Measurements from ENCODE around the gene NR3C2.
"Not testable (repeated sequence)": the region's sequence is repeated elsewhere in the genome, so short reads cannot be mapped to it uniquely, and the experiment has no call there.

The NR3C2 gene

GRCh38 chr4:148364525-148364924 is 77.7 kb downstream of the NR3C2 start:
- no peak for DNase-seq

- DNase-seq, result no peak
Observed at GRCh38 chr4:148359769-148360168, 82.4 kb downstream of the NR3C2 start.

DNA sequence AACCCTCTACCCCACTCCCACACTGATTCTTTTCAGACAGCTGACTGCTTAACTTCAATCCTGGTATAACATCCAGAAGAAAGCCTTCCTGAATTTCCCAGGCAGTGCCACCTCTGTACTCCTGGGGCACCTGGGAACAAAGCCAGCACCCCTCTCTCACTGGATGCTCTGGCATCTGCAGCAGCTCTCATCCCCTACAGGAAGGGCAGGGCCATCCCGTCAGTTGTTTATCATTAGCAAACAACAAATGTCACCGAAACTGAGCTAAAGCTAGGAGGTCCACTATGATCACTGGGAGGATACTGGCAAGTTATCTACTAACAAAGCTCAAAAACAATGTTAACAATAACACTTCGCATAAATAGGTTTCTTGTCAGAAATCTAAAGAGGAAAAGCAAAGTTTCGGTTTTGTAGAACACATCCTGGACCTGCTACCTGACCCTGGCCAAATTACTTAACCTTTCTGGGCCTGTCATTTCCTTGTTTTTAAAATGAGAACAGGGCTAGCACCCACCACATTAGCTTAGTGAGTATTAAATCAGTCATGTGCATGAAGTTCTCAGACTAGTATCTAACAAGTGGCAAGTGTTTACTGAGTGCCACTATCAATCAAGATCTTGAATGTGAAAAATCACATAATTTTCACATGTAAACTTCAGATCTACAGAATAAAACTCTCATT is 86.6 kb downstream of the NR3C2 start:
- no peak for DNase-seq

GRCh38 chr4:148354186-148354585 is 88.0 kb downstream of the NR3C2 start:
- DNase-seq, result no peak

DNA sequence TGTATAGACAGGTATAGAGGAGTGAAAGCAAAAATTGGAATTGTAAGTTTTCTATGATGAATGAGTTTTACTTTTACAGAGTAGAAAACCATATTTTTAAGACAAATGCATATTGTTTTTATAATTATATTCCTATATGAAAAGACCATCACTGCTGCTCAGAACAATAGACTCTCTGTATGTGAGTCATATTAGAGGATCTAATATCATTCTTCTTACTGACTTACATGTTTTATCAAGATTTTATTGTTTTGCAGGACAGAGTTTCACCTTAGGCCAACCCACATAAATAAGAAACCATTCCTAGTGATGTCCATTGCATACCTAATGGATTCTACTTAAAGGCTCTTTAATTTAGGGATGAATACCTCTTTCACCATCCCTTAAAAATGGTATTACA is 88.6 kb downstream of the NR3C2 start:
- DNase-seq, result no peak

DNA sequence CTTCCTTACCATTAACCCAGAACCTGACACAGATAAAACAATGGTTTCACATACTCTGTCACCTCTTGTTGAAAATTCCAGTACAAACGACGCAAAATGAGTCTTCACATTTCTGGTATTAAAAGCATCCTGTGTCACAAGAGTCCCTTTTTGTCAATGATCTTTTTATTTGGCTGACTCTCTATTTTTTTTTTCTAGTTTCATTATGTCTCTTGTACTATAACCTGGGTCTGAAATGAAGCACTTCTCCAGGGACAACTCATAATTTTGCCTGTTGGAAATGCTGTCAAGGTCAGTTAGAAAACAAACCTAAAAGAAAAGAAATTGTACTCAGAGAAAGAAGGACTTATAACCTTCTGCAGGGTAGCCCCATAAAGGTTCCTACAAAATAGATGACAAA is 93.1 kb downstream of the NR3C2 start:
- DNase-seq, result peak; percentile 3

GRCh38 chr4:148346657-148347056 is 95.6 kb downstream of the NR3C2 start:
- DNase-seq, result no peak

GRCh38 chr4:148345509-148345908 is 96.7 kb downstream of the NR3C2 start:
- no peak for DNase-seq

GRCh38 chr4:148344941-148345340 is 97.3 kb downstream of the NR3C2 start:
- DNase-seq, result no peak

- DNase-seq, result no peak
Observed at GRCh38 chr4:148344352-148344751, 97.9 kb downstream of the NR3C2 start.

- DNase-seq, result no peak
Observed at GRCh38 chr4:148341980-148342800, 100.0 kb downstream of the NR3C2 start.

DNA sequence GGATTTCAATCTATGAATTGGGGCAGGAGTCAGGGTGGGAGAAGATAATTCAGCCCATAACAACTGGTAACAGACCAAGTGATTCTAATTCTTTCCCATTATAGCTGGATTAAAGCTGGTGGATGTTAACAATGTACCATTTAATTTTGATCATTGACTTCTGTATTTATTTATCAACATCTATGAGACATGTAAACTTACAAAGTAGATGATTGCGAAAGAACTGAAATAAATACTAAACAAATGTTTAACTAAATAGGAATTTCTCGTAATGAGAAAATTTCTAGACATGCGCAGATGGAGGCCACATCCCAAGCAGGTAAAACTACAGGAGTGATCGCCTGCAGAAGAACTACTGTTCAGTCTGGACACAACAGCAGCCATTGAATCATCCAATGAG is 107.1 kb downstream of the NR3C2 start:
- DNase-seq, result no peak

DNA sequence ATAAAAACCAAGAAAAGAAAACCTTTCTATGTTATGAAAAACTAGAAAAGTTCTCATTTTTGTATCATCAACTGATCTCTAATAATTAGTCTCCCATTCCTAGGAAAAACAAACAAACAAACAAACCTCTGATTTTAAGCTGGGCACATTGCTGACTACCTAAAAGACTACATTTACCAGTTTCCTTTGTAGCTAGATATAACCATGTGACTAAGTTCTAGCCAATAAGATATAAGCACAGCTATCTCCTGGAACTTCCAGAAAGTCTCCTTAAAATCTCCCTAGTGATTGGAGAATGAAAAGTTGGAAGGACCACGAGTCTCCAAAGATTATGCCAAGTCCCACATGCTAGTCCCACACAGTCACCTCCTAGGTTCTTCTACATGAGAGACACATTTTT is 108.9 kb downstream of the NR3C2 start:
- DNase-seq, result no peak

- no peak for DNase-seq
Observed at GRCh38 chr4:148332486-148332885, 109.7 kb downstream of the NR3C2 start.

GRCh38 chr4:148330724-148331123 is 111.5 kb downstream of the NR3C2 start:
- no peak for DNase-seq

DNA sequence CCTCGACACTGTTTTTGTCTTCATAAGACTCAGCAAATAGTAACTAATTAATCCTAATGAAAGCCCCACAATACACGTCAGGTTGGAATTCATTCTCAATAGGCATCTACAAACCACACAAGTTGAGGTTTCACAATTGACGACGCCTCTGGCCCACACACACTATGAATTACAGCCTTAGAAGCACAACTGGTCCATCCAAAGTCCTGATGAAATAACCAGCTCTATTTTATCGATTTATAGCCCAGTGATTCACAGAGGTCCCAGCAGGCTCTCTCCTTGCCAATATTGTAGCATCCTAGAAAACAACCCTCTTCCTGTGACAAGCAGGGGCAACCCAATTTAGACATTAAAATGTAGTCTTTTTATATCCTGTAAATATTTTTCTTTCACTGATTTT is 112.1 kb downstream of the NR3C2 start:
- DNase-seq, result no peak

- no peak for DNase-seq
Observed at GRCh38 chr4:148329751-148330150, 112.5 kb downstream of the NR3C2 start.

DNA sequence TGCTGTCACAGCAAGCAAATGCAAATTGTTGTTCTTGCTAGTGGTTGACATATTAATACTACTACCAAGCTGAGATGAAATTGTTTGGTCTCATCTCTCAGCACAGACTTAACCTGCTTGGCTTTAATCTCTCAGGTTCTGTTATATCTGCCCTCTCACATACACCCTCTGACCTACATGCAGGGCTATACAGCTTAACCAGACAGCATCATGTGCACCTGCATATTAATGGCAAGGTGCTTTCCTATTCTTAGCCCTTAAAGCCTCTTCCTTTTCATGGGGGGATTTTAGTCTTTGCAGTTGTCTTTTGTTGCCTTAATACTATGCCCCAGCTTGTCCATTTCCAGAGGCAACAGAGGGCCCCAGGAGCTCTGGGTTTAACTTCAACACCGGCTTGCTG is 114.5 kb downstream of the NR3C2 start:
- DNase-seq, result no peak

- not testable (repeated sequence) for DNase-seq
Observed at GRCh38 chr4:148323316-148323715, 118.9 kb downstream of the NR3C2 start.

DNA sequence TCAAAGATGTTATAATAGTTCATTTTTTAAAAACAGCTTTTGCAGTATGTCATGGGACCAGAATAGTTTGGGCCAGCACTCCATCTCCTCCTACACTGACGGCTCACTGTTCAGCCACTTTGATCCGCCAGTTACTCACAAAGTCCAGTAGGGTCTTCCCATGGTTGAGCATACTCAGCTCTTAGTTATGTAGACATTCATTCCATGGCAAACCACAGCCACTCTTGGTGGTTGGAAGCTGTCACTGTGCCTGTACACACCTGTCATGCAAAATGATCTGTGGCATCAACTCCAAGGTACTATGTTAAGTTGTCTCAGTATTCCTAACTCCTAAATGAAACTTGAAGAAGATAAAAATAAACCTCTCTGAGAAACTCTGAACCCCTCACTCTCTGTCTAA is 127.2 kb downstream of the NR3C2 start:
- no peak for DNase-seq

DNA sequence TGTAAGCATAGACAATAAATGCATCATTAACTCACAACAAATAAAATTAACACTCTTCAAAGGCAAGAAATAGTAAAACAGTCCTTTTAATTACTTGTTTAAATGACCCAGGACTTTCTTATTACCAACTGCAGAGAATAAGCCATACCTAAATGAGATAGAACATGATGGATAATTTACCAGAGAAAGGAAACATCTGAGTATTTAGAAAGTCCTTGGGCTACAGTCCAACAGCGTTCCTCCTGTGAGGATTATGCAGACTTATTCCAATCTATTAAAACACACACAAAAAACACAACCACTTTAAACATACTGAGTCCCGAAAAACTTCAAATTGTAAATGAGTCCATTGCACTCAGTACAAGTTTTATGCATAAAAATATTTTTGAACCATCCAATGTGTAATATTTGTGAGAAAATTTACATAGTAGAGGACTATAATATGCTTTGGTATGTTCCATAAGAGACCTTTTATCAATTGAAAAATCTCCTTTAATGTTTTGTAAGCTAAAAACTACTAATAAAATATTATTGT is 129.2 kb downstream of the NR3C2 start:
- no peak for DNase-seq

- no peak for DNase-seq
Observed at GRCh38 chr4:148311526-148311925, 130.7 kb downstream of the NR3C2 start.

- DNase-seq, result no peak
Observed at GRCh38 chr4:148310756-148311155, 131.5 kb downstream of the NR3C2 start.

GRCh38 chr4:148305751-148306150 is 136.5 kb downstream of the NR3C2 start:
- DNase-seq, result no peak

Measured in activated CD4-positive, alpha-beta T cell treated with anti-CD3 and anti-CD28 coated beads, Interleukin-2, amount 50 U/mL, for 16 hours (primary cell).